HL-60 (cell line): ENCODE results near the gene SVOP.

Experiments used
- DNase-seq, 2 experiments: peaks; one replicate each; pipeline ENCODE4 v3.0.0-alpha.2; 2010 to 2020; ENCODE audit warnings: low read depth in 1 of 2, low spot score in 1 of 2
- H3K27ac ChIP-seq: fragments of 250-450 bp; sonication (Bioruptor Pico); replicated peaks from 2 replicates; pipeline ENCODE4 v1.5.1; 2020; ENCODE audit warnings: mild to moderate bottlenecking, moderate library complexity
- H3K27me3 ChIP-seq: fragments of 250-450 bp; sonication (Bioruptor Pico); 2 replicates; pipeline ENCODE4 v1.5.1; 2021; ENCODE audit warnings: mild to moderate bottlenecking, moderate library complexity; ENCODE audit not compliant: insufficient read depth, poor library complexity, severe bottlenecking
- H3K4me3 ChIP-seq: replicated peaks from 2 replicates; pipeline ENCODE4 v1.5.1; 2011; ENCODE audit warnings: mild to moderate bottlenecking, control low read depth, low read length; ENCODE audit not compliant: insufficient read depth
- CTCF ChIP-seq: IDR thresholded peaks from one replicate; pipeline ENCODE4 v1.5.1; 2011; ENCODE audit warnings: low read length, control low read depth, inconsistent platforms; ENCODE audit not compliant: insufficient read depth
- GABPA ChIP-seq: IDR thresholded peaks from 2 replicates; pipeline ENCODE4 v1.6.1; 2012; ENCODE audit warnings: low read depth
- POLR2AphosphoS5 ChIP-seq: IDR thresholded peaks from 2 replicates; pipeline ENCODE4 v1.6.1; 2012; ENCODE audit warnings: low read depth
- SPI1 ChIP-seq: IDR thresholded peaks from 2 replicates; pipeline ENCODE4 v1.6.1; 2012; ENCODE audit warnings: low read depth, mild to moderate bottlenecking, borderline replicate concordance
- TF ChIP-seq, protein P1 (sequence below): IDR thresholded peaks from 2 replicates; pipeline ENCODE4 v1.6.1; 2012; ENCODE audit warnings: low read depth; ENCODE audit not compliant: insufficient replicate concordance

Gene SVOP

GRCh38 chr12:109020146-109020795 is 597 bp downstream of the SVOP start:
- no peak for DNase-seq
- no peak overlapping the region for H3K4me3 ChIP-seq
- TF ChIP-seq, protein P1, sequence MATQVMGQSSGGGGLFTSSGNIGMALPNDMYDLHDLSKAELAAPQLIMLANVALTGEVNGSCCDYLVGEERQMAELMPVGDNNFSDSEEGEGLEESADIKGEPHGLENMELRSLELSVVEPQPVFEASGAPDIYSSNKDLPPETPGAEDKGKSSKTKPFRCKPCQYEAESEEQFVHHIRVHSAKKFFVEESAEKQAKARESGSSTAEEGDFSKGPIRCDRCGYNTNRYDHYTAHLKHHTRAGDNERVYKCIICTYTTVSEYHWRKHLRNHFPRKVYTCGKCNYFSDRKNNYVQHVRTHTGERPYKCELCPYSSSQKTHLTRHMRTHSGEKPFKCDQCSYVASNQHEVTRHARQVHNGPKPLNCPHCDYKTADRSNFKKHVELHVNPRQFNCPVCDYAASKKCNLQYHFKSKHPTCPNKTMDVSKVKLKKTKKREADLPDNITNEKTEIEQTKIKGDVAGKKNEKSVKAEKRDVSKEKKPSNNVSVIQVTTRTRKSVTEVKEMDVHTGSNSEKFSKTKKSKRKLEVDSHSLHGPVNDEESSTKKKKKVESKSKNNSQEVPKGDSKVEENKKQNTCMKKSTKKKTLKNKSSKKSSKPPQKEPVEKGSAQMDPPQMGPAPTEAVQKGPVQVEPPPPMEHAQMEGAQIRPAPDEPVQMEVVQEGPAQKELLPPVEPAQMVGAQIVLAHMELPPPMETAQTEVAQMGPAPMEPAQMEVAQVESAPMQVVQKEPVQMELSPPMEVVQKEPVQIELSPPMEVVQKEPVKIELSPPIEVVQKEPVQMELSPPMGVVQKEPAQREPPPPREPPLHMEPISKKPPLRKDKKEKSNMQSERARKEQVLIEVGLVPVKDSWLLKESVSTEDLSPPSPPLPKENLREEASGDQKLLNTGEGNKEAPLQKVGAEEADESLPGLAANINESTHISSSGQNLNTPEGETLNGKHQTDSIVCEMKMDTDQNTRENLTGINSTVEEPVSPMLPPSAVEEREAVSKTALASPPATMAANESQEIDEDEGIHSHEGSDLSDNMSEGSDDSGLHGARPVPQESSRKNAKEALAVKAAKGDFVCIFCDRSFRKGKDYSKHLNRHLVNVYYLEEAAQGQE, result no peak
- TF ChIP-seq CTCF (no peak), SPI1 (no peak)
- peaks cover 20% of the 10 kb centered on the region for H3K27me3 ChIP-seq
- H3K27ac ChIP-seq, result no peak overlapping the region

GRCh38 chr12:109018296-109018695 is 2.6 kb downstream of the SVOP start:
- DNase-seq, result no peak
- TF ChIP-seq, protein P1, result no peak
- no peak for TF ChIP-seq GABPA
- TF ChIP-seq POLR2AphosphoS5, result no peak
- Histone ChIP-seq H3K4me3 (no peak overlapping the region), H3K27ac (no peak overlapping the region), H3K27me3 (peaks cover 20% of the 10 kb centered on the region)

DNA sequence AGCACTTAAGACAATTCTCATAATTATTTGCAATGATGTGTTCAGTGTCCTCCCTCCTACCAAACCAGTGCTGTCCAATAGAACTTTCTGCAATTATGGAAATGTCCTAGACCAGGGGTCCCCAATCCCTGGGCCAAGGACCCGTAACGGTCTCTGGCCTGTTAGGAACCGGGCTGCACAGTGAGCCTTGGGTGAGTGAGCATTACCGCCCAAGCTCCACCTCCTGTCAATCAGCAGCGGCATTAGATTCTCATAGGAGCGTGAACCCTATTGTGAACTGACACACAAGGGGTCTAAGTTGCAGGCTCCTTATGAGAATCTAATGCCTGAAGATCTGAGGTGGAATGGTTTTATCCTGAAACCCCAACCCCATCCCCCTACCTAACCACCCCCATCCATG is 3.9 kb downstream of the SVOP start:
- DNase-seq, result no peak
- Histone ChIP-seq H3K27ac (no peak overlapping the region), H3K27me3 (peaks cover 17% of the 10 kb centered on the region), H3K4me3 (no peak overlapping the region)
- no peak for TF ChIP-seq POLR2AphosphoS5
- TF ChIP-seq CTCF, result no peak
- TF ChIP-seq, protein P1, result no peak
- no peak for TF ChIP-seq SPI1
- no peak for TF ChIP-seq GABPA
